ENCODE results near the gene ITPR1.

Gene ITPR1

DNA sequence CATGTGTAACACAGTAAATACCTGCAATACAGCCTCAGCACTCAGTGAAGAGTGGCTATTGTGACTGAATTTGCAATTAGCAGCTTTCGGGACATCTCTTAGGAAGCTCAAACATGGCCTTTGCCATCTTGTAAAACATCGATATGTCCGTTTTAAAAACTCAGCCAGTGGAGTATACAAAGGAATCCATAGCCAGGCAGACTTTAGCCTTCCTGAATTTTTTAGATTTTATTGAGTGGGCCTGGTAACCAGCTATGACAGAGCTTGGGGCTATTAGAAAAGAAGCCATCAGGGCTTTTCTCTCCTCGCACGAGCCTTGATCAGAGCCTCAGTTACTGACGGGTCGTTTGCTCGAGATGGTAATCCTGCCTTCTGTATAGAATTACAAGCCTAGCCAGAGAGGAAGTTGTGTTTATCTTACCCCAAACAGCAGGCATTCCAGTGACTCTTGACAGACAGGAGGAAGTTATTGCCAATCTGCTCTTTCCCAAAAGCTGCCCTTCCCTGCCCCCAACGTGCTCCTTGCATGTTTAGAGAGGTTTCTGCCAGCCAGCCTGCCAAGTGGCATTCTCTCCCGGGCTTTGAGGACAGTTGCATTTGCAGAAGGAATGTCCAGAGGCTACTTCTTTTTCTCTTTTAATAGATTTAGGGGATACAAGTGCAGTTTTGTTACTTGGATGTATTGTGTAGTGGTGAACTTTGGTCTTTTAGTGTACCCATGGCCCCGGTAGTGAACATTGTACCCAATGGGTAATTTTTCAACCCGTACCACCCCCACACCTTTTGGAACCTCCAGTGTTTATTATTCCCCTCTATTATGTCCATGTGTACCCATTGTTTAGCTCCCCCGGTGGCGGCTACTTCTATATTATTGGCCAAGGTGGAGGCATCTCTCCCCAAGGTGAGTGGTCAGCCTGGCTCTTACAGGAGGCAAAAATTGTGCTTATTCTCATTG is 40.6 kb downstream of the ITPR1 start:
- DNase-seq: no peak

- DNase-seq: no peak
Observed at GRCh38 chr3:4534906-4535305, 41.8 kb downstream of the ITPR1 start.

DNA sequence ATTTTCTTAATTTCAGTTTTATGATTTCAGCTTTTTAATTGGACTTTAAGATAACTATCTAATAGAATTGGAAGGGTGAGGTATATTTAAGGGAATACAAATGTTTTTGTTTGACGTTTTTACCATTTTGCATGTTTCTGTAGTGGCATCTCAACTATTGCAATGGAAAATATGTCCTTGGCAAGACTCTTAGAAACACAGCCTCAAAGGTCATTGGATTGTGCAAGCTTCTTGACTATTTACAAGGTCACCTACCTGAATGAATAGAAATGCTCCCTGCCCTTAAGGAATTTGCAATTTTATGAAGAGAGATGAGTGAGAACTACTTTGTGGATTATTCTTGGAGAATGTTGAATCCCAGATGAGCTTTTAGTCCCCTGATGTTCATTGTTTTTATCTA is 43.1 kb downstream of the ITPR1 start:
- DNase-seq: no peak

DNA sequence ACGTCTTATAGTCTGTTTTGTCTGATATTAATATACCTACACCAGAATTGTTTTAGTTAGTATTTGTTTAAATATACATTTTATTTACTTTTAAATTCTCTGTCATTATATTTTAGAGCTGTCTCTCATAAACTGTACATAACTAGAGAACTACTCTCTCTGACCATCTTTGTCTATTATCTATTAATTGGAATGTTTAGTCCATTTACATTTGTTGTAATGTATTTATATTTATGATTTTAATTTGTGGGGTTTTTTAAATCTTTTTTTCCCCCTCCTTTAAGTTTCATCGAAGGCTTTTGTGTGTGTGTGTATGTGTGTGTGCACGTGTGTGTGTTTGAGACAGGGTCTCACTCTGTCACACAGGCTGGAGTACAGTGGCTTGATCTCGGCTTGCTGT is 47.1 kb downstream of the ITPR1 start:
- DNase-seq: no peak

- DNase-seq: no peak
Observed at GRCh38 chr3:4543110-4543509, 50.0 kb downstream of the ITPR1 start.

DNA sequence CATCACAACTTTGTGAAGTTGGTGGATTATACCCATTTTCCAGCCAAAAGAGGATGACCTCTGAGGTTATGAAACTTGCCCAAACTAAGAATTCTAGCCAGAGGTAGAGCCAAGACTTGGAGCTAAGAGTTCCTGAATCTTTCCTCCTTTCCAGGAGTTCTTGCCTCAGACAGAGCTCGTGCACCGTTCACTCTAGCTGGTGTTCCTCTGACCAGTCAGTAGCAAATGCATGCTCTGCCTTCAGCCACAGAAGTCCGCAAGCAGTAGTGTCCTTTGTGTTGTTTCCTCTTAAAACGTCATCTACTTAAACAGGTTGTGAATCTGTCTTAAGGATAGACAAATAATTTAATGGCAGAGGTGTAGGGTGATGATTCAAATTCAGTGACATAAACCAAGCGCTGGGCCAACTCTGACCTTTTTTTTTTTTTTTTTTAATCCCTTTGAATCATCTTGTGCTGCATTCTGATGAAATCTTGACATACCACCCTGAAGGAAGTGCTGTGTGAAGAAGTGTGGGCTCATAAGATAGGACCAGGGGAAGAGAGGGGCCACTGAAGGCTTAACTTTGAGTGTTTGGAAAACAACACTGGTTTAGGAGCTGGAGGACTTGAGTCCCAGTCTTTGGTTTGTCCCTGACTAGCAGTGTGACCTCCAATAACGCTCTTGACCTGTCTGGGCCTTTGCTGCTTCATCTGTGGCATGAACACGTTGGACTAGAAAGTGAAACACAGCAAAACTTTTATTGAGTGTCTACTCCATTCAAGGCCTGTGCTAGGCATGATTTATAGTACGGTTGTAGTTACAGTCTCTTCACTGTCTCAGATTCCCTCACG is 53.4 kb downstream of the ITPR1 start:
- no peak for DNase-seq

- DNase-seq: no peak
Observed at GRCh38 chr3:4547799-4548198, 54.7 kb downstream of the ITPR1 start.

GRCh38 chr3:4548356-4548755 is 55.2 kb downstream of the ITPR1 start:
- no peak for DNase-seq

GRCh38 chr3:4548780-4549179 is 55.6 kb downstream of the ITPR1 start:
- DNase-seq: no peak

- DNase-seq: no peak
Observed at GRCh38 chr3:4549896-4550295, 56.7 kb downstream of the ITPR1 start.

DNA sequence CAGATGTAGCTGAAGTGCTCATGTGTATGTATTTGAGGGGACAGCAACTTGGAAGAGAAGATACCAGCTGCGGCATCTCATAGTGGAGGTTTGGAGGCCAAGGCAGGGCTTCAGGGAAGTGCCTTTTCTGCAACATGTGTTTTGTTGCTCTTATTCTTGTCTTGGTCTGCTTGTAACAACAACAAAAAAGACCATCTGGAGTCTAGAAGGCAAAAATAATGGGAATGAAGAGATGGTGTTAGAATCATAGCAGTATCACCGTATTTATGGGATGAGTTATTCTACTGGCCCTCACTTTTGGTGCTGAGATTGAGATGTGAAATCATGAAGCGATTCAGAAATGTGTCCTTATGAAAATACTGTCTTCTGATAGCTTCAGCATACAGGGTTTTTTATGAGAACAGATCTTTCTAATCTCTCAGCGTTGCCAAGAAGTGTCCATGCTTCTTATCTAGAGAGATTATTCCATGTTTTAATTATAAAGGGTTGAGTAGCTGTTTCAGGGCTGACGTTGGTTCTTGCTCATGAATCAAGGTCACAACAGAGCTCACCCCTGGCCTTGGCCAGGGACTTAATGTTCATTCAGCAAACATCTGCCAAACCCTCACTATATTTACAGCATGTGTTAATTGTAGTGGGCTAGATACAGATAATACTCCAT is 58.0 kb downstream of the ITPR1 start:
- no peak for DNase-seq

DNA sequence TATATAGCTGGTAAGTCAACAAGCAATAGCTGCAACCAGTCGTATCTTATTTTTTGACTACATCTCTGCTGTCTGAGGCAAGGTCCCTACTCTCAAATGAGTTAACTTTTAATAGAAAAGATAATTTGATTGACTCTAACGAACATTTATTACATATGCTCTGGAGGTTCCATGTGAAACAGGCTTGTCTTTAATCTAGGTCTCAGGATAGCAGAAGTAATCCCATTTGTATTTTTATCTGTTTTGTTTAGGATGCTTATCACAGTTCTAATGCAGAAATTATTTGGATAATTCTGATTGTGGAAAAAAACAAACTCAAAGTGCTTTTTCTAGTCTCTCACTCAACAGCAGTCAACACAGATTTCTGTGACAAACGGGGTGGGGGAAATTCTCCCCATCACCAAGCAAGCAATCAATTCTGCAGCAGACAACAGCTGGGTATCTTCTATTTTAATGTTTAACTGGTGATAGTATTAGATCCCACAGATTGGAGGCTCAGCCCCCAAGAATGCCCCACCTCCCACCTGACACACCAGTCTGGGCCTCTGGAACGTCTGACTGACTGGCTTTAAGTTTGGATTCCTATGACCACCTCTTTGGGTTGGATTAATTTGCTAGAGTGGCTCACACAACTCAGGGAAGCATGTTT is 58.8 kb downstream of the ITPR1 start:
- DNase-seq: no peak

- DNase-seq: no peak
Observed at GRCh38 chr3:4552811-4553210, 59.7 kb downstream of the ITPR1 start.

GRCh38 chr3:4561661-4562060 is 68.5 kb downstream of the ITPR1 start:
- DNase-seq: no peak

GRCh38 chr3:4562595-4562994 is 69.4 kb downstream of the ITPR1 start:
- DNase-seq: no peak

DNA sequence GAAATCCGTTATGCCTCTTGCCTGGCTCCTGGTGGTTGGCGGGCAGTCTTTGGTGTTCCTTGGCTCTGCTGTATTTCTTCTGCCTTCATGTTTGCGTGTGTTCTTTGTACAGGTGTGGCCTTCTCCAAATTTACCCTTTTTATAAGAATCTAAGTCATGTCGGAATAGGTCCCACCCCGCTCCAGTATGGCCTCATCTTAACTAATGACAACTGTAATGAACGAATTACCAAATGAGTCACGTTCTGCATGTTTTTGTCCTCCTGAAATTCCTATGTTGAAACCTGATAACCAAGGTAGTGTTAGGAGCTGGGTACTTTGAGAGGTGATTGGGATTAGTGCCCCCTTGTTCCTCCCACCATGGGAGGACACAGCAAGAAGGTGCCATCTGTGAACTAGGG is 71.1 kb downstream of the ITPR1 start:
- DNase-seq: no peak

- no peak for DNase-seq
Observed at GRCh38 chr3:4564928-4565586, 71.9 kb downstream of the ITPR1 start.

- no peak for DNase-seq
Observed at GRCh38 chr3:4565809-4566501, 72.8 kb downstream of the ITPR1 start.

DNA sequence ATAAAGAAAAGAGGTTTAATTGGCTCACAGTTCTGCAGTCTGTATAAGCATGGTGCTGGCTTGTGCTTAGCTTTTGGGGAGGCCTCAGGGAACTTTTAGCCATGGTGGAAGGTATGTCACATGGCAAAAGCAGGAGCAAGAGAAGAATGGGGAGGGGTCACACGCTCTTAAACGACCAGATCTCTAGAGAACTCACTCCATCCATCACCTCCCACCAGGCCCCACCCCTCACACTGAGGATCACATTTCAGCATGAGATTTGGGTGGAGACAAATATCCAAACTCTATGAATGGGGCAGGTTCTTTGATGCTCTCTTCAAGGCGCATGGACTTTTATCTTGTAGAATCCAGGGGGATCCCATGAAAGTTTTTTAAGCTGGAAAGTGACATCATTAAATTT is 75.7 kb downstream of the ITPR1 start:
- no peak for DNase-seq

GRCh38 chr3:4570840-4571621 is 77.9 kb downstream of the ITPR1 start:
- DNase-seq: no peak
